Ishikawa (cell line): ENCODE results near the gene ZNF57.

Experiments used
- CREB1 ChIP-seq: IDR thresholded peaks from 2 replicates; pipeline ENCODE4 v1.6.1; 2012; ENCODE audit warnings: low read depth
- EP300 ChIP-seq: IDR thresholded peaks from 2 replicates; pipeline ENCODE4 v1.6.1; 2012; ENCODE audit warnings: borderline replicate concordance
- RAD21 ChIP-seq: IDR thresholded peaks from 2 replicates; pipeline ENCODE4 v1.6.1; 2012; ENCODE audit warnings: low read depth
- TAF1 ChIP-seq: IDR thresholded peaks from 2 replicates; pipeline ENCODE4 v1.6.1; 2012; ENCODE audit warnings: low read depth, mild to moderate bottlenecking
- TEAD4 ChIP-seq: IDR thresholded peaks from 2 replicates; pipeline ENCODE4 v1.6.1; 2012
- TF ChIP-seq, protein P1 (sequence below): IDR thresholded peaks from 2 replicates; pipeline ENCODE4 v1.6.1; 2012; ENCODE audit warnings: low read depth, mild to moderate bottlenecking
- TF ChIP-seq, protein P2 (sequence below): IDR thresholded peaks from 2 replicates; pipeline ENCODE4 v1.6.1; 2012
- TF ChIP-seq, protein P3 (sequence below): IDR thresholded peaks from 2 replicates; pipeline ENCODE4 v1.6.1; 2012

DNA sequence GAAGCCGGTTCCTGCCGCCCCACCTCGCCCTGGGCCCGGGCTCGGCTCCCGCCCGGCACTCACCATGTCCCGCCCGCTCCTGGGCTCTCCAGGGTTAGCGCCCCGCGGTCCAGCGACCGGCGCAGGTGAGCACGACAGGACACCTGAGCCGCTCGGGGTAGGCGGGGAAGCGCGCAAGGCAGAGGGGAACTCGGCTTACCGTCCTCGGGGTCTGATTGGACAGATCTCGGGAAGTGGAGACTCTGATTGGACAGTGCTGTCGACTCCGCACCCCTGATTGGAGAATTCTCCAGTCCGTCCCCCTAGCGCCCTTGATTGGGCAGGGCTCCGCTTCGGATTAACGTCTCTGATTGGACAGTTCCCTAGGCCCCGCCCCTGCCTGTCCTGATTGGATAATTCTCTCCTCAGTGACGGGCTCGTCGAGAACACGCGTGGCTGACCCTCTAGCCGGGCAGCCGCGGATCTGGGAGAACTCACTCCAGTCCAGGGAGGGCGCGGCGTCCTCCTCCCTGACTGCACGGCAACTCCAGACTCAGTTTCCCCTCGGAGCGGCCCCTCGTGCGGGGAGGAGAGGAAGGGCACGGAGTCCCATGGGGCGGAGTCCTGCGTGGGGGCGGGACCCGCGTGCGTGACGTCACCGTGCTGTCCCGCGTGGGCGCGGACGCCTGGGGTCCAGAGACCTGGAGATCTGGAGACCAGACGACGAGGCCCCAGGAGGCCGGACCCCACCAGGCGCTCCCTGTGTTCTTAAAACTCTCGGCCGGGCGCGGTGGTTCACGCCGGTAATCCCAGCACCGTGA lies 44.2 kb downstream of the ZNF57 start, which contains the start of gene ZNF77:
- TF ChIP-seq, protein P1, sequence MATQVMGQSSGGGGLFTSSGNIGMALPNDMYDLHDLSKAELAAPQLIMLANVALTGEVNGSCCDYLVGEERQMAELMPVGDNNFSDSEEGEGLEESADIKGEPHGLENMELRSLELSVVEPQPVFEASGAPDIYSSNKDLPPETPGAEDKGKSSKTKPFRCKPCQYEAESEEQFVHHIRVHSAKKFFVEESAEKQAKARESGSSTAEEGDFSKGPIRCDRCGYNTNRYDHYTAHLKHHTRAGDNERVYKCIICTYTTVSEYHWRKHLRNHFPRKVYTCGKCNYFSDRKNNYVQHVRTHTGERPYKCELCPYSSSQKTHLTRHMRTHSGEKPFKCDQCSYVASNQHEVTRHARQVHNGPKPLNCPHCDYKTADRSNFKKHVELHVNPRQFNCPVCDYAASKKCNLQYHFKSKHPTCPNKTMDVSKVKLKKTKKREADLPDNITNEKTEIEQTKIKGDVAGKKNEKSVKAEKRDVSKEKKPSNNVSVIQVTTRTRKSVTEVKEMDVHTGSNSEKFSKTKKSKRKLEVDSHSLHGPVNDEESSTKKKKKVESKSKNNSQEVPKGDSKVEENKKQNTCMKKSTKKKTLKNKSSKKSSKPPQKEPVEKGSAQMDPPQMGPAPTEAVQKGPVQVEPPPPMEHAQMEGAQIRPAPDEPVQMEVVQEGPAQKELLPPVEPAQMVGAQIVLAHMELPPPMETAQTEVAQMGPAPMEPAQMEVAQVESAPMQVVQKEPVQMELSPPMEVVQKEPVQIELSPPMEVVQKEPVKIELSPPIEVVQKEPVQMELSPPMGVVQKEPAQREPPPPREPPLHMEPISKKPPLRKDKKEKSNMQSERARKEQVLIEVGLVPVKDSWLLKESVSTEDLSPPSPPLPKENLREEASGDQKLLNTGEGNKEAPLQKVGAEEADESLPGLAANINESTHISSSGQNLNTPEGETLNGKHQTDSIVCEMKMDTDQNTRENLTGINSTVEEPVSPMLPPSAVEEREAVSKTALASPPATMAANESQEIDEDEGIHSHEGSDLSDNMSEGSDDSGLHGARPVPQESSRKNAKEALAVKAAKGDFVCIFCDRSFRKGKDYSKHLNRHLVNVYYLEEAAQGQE = no peak
- TF ChIP-seq EP300 = no peak
- TF ChIP-seq TAF1 = peak; percentile 87
- TF ChIP-seq TEAD4 = no peak
- TF ChIP-seq, protein P2, sequence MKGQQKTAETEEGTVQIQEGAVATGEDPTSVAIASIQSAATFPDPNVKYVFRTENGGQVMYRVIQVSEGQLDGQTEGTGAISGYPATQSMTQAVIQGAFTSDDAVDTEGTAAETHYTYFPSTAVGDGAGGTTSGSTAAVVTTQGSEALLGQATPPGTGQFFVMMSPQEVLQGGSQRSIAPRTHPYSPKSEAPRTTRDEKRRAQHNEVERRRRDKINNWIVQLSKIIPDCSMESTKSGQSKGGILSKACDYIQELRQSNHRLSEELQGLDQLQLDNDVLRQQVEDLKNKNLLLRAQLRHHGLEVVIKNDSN = peak; percentile 39
- no peak for TF ChIP-seq RAD21
- TF ChIP-seq, protein P3, sequence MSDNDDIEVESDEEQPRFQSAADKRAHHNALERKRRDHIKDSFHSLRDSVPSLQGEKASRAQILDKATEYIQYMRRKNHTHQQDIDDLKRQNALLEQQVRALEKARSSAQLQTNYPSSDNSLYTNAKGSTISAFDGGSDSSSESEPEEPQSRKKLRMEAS = peak; percentile 79
- peak; percentile 55 for TF ChIP-seq CREB1
